ENCODE results near the gene TMEM109.

Gene TMEM109

DNA sequence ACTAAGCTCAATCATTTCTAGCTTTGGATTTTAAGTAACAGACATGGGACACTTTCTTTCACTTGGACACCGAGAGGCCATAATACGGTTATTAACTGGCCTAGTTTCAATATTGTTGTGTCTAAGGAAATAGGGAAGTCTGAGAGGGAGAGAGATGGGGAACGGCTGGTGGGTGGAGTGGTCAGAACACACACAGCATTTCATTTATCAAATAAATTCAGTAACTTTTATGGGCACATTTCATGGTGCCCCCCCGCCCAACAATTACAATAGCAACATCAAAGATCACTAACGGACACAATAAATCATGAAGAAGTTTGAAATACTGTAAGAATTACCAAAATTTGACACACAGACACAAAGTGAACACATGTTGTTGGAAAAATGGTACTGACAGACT, 18.3 kb upstream of the TMEM109 start:
- TF ChIP-seq, protein P1, sequence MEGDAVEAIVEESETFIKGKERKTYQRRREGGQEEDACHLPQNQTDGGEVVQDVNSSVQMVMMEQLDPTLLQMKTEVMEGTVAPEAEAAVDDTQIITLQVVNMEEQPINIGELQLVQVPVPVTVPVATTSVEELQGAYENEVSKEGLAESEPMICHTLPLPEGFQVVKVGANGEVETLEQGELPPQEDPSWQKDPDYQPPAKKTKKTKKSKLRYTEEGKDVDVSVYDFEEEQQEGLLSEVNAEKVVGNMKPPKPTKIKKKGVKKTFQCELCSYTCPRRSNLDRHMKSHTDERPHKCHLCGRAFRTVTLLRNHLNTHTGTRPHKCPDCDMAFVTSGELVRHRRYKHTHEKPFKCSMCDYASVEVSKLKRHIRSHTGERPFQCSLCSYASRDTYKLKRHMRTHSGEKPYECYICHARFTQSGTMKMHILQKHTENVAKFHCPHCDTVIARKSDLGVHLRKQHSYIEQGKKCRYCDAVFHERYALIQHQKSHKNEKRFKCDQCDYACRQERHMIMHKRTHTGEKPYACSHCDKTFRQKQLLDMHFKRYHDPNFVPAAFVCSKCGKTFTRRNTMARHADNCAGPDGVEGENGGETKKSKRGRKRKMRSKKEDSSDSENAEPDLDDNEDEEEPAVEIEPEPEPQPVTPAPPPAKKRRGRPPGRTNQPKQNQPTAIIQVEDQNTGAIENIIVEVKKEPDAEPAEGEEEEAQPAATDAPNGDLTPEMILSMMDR (IDR thresholded peaks at IDR 0.05; ENCODE audit: low read depth, low read length, missing control alignments) = no peak
- H3K4me3 ChIP-seq (ENCODE audit: low read depth, low read length) = no peak overlapping the region
- DNase-seq (ENCODE audit: low read depth) = no peak

DNA sequence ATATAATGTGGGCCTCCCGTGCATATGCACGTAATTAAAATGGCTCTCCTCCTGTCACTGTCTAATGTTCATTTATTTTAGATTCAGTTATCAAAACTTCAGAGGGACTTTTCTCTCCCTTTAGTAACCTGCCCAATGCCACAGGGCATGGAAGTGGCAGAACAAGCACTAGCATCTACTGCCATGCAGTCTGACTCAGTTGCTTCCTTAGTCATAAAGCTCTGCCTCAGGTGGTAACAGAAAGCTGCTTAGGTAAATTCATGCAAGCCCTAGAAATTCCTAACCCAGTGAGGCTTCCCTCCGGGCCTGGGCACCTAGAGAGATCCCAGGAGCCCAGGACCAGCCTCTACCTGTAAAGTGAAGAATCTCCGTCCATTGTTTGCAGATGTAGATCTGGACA, 16.5 kb upstream of the TMEM109 start:
- no peak for DNase-seq (ENCODE audit: low read depth)
- TF ChIP-seq, protein P1 (IDR thresholded peaks at IDR 0.05; ENCODE audit: low read depth, low read length, missing control alignments) = no peak
- H3K4me3 ChIP-seq (ENCODE audit: low read depth, low read length) = no peak overlapping the region

DNA sequence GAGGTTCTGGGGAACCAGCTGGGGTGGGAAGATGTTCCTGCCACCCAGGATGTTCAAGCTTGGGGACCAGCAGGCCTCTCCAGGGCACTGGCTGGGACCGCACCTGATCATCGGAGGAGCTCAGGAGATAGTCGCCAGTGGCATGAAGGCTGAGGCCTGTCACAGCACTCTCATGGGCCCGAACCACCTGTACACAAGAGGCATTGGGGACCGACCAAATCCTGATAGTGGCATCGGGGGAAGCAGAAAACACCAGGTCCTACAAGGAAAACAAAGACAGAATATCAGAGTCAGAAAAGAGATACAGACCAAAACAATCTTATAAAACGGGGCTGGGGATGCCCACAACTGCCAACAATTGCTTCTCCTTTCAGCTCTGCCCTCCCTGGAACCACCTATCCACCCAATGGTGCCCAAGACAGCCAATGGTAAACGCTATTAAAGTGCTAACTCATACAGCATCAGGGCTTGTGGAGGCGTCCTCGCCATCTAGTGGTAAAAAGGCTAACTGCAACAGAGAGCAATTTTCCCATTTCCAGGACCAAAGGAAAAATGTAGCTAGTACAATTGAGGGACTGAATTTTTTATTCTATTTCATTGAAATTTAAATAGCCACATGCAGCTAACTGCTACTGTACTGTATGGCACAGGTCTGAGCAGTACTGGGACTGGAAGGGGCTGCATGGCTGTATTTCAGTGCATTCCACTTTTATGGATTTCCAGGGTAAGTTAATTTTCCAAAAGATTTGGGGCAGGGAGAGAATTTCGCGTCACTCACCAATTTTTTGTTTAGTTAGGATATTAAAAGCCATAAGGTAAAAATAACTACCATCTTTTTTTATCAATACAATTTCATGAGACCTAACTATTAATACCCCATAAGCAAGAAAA, 14.7 kb upstream of the TMEM109 start:
- no peak for DNase-seq (ENCODE audit: low read depth)
- no peak overlapping the region for H3K4me3 ChIP-seq (ENCODE audit: low read depth, low read length)
- TF ChIP-seq, protein P1 (IDR thresholded peaks at IDR 0.05; ENCODE audit: low read depth, low read length, missing control alignments) = peak; percentile 93

DNA sequence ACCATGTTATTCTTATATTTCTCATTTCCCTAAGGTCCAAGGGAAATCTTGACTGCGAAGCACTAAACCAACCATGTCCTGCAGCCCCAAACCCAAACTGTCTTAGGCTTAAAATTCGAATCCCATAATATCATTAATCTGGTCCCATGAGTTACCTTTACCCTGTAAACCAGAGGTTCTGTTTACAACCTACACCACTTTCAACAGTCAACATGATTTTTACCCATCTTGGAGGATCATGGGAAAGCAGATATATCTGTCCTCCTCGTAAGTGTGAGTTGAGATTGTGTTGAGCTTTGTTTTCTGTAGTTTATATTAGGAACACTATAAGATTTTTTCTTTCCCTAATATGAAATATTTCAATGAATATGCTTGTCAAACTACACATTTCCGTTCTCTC, 14.0 kb upstream of the TMEM109 start:
- TF ChIP-seq, protein P1 (IDR thresholded peaks at IDR 0.05; ENCODE audit: low read depth, low read length, missing control alignments) = no peak

DNA sequence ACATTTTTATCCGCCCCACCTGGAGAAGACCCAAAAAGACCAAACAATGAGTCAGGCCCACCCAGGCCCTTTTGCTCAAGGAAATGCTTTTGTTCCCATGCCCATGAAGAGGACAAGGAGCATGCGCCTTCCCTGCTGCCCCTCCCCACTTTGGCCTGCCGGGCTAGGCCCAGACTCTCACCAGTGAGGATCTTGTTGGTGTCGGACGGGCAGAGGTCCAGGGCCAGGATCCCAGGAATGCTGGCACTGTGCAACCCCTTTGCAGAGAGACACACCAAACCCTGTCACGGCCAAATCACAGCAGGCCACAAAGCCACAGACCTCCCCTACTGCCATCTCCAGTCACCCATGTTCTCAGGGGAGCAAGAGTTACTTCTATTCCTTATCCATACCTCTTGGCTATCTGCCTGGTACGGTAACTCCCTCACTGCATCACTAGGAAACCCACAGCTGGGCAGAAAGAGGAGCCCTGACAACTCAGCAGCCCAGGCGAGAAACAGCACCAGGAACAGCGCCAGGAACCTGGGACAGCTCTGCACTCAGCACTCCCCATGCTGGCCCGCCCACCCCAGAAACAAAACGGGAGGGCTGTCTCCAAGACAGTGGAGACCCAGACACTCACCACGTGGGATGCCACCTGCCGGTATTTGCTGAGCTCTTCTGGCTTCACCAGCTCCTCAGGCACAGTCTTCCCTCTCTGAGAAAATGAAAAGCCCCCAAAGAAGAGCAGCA, 13.1 kb upstream of the TMEM109 start:
- no peak for DNase-seq (ENCODE audit: low read depth)
- TF ChIP-seq, protein P1 (IDR thresholded peaks at IDR 0.05; ENCODE audit: low read depth, low read length, missing control alignments) = no peak
- no peak overlapping the region for H3K4me3 ChIP-seq (ENCODE audit: low read depth, low read length)

More for the DNA sequence above, 14.0 kb upstream of the TMEM109 start:
- no peak overlapping the region for H3K4me3 ChIP-seq (ENCODE audit: low read depth, low read length)
- no peak for DNase-seq (ENCODE audit: low read depth)

DNA sequence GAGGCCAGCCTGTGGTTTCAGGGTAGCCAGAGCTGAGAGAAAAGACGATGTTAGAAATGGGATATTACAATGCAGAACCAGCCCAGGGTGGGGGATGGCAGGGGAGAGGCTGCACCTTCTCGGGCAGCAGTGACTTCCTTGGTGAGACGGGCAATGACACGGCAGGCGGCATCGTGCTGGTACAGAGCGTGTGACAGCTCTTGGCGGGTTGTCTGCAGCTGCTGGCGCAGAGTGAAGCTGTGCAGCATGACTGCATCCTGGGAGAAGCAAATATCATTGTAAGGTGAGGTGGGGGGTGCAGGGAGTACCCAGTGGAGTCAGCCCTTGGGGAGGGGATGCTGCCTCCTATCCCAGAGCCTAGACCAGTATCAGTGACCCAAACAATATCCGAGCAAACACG, 11.3 kb upstream of the TMEM109 start:
- H3K4me3 ChIP-seq (ENCODE audit: low read depth, low read length) = no peak overlapping the region
- no peak for DNase-seq (ENCODE audit: low read depth)
- TF ChIP-seq, protein P1 (IDR thresholded peaks at IDR 0.05; ENCODE audit: low read depth, low read length, missing control alignments) = no peak
